K562 (cell line): ENCODE measurements around the gene SDE2. TPM values are rescaled to one million over a fixed set of nuclear protein-coding genes. Genes with fewer than 3 reads are reported as not detected.

ENCODE experiments used
- BCOR ChIP-seq: fragments of 450-650 bp; IDR thresholded peaks from 2 replicates; pipeline ENCODE4 v1.6.1; 2016
- CBX3 ChIP-seq, 2 experiments: IDR thresholded peaks; 1 replicate in 1 of 2; 2 replicates in 1 of 2; pipeline ENCODE4 v1.6.1; 2012; ENCODE audit warnings: inconsistent platforms in 2 of 2, low read length in 2 of 2, borderline replicate concordance in 1 of 2, control low read depth in 1 of 2
- E2F1 ChIP-seq: sonication (generic); formaldehyde crosslinking; IDR thresholded peaks from 2 replicates; pipeline ENCODE4 v1.8.1; 2023; ENCODE audit warnings: mild to moderate bottlenecking, missing genetic modification reagents, moderate library complexity
- FOXK2 ChIP-seq, 2 experiments: fragments of 450-650 bp; IDR thresholded peaks in 1 of 2; conservative IDR thresholded peaks in 1 of 2; 2 replicates each; pipeline ENCODE4 v1.6.1; 2016; ENCODE audit warnings: low read depth in 2 of 2, mild to moderate bottlenecking in 1 of 2
- GABPB2 ChIP-seq: fragments of 250-450 bp; sonication (Bioruptor Pico); conservative IDR thresholded peaks from 2 replicates; pipeline ENCODE4 v1.5.1; 2021; ENCODE audit warnings: mild to moderate bottlenecking
- GTF2E2 ChIP-seq: fragments of 200-800 bp; sonication (Bioruptor generic); IDR thresholded peaks from 2 replicates; pipeline ENCODE4 v1.6.1; 2016; ENCODE audit warnings: missing genetic modification characterization, missing compliant biosample characterization
- HCFC1 ChIP-seq: IDR thresholded peaks from 2 replicates; pipeline ENCODE4 v1.6.1; 2012; ENCODE audit warnings: low read depth, low read length, improper control_type of control experiment
- PTBP1 ChIP-seq: fragments of 200-400 bp; formaldehyde crosslinking; IDR thresholded peaks from 2 replicates; pipeline ENCODE4 v1.6.1; 2017; ENCODE audit warnings: low read depth, low read length
- RBM34 ChIP-seq: fragments of 200-400 bp; formaldehyde crosslinking; IDR thresholded peaks from 2 replicates; pipeline ENCODE4 v1.6.1; 2018; ENCODE audit warnings: low read length, borderline replicate concordance; ENCODE audit not compliant: insufficient read depth
- SMAD3 ChIP-seq: fragments of 450-650 bp; formaldehyde crosslinking; conservative IDR thresholded peaks from 2 replicates; pipeline ENCODE4 v1.4.0; 2020; ENCODE audit warnings: mild to moderate bottlenecking
- TEAD1 ChIP-seq, 2 experiments: fragments of 450-650 bp in 1 of 2; sonication (generic) in 1 of 2; formaldehyde crosslinking; IDR thresholded peaks; 2 replicates each; pipeline versions ENCODE4 v1.4.0 to v1.8.0; 2020 to 2022; ENCODE audit warnings: mild to moderate bottlenecking in 2 of 2, missing genetic modification reagents in 1 of 2
- UBTF ChIP-seq, 2 experiments: IDR thresholded peaks; 2 replicates each; pipeline ENCODE4 v1.6.1; 2012; ENCODE audit warnings: improper control_type of control experiment in 2 of 2, low read depth in 2 of 2, low read length in 2 of 2, borderline replicate concordance in 1 of 2
- ZBTB2 ChIP-seq: fragments of 450-650 bp; IDR thresholded peaks from 2 replicates; pipeline ENCODE4 v1.6.1; 2016; ENCODE audit warnings: antibody characterized with exemption
- ZBTB34 ChIP-seq: fragments of 250-450 bp; sonication (Bioruptor Pico); IDR thresholded peaks from 2 replicates; pipeline ENCODE4 v1.8.0; 2021; ENCODE audit warnings: mild to moderate bottlenecking, moderate library complexity
- ZNF232 ChIP-seq: sonication (generic); formaldehyde crosslinking; IDR thresholded peaks from 2 replicates; pipeline ENCODE4 v1.8.0; 2022; ENCODE audit warnings: mild to moderate bottlenecking, missing genetic modification reagents
- ZNF384 ChIP-seq: IDR thresholded peaks from 2 replicates; pipeline ENCODE4 v1.6.1; 2012; ENCODE audit warnings: low read depth, low read length, improper control_type of control experiment
- polyA plus RNA-seq, 8 experiments: library from polyadenylated mRNA; depleted of rRNA in 4 of 8; stranded (reverse) in 5 of 8; unstranded in 3 of 8; fragments of >200 nt; fragmentation: Nextera tagmentation in 2 of 8; fragmentation: Illumina TruSeq in 1 of 8; extraction: Ambion mirVana in 2 of 8; extraction: Trizol in 1 of 8; gene quantifications; 2 replicates each; pipeline versions ENCODE4 v1.2.1 to v1.2.3, GENCODE V29; 2011 to 2014; ENCODE audit warnings: inconsistent platforms in 1 of 8, missing spikeins in 1 of 8
- total RNA-seq, 7 experiments: library from RNA; depleted of rRNA in 6 of 7; stranded (reverse); fragments of >200 nt in 6 of 7; fragmentation: Illumina TruSeq in 2 of 7; extraction: Trizol in 2 of 7; gene quantifications; 2 replicates each; pipeline versions ENCODE4 v1.2.1 to v1.2.3, GENCODE V29; 2011 to 2021; ENCODE audit warnings: low replicate concordance in 1 of 7

Gene SDE2
- total and polyA plus RNA-seq, 9 of the 15 experiments (the other 6 are each of a cell fraction or from before 2014, with no cell fraction given): 14.3 to 62.3 (median 46.0) TPM

GRCh38 chr1:226002667-226003501 is 3.7 kb upstream of the SDE2 start (continued):
- TF ChIP-seq GABPB2 (CRISPR knock-in tag) (no peak), ZBTB2 (peak; percentile 81; the same call in 1 of the 2 replicates), CBX3 (IDR thresholded peaks at IDR 0.05; ENCODE audit: borderline replicate concordance in 1 of 2, low read length in 2 of 2) (no peak; a peak in 1 of 3 replicates), BCOR (peak; percentile 56; the same call in 1 of the 2 replicates), TEAD1 (CRISPR knock-in tag; IDR thresholded peaks at IDR 0.05) (0 out of 4 replicates have a peak, but pooled peaks have one; percentile 13 to 18), HCFC1 (0 out of 2 replicates have a peak, but pooled peaks have one; percentile 30), SMAD3 (0 out of 2 replicates have a peak, but pooled peaks have one; percentile 17), ZNF232 (CRISPR knock-in tag) (no peak), FOXK2 (conservative IDR thresholded peaks at IDR 0.05 in 1 of 2, IDR thresholded peaks at IDR 0.05 in 1 of 2; ENCODE audit: low read depth in 2 of 2) (peak; percentile 89 to 94), UBTF (IDR thresholded peaks at IDR 0.05; ENCODE audit: borderline replicate concordance in 1 of 2, low read depth in 2 of 2, low read length in 2 of 2) (0 out of 4 replicates have a peak, but pooled peaks of 1 of the 2 experiments have one; percentile 55), ZBTB34 (CRISPR knock-in tag) (no peak), PTBP1 (no peak), RBM34 (no peak), ZNF384 (0 out of 2 replicates have a peak, but pooled peaks have one; percentile 12), GTF2E2 (tag) (peak; percentile 22; the same call in 1 of the 2 replicates), E2F1 (CRISPR knock-in tag) (0 out of 2 replicates have a peak, but pooled peaks have one; percentile 66)
